ENCODE measurements around the gene LZTR1. TPM values are rescaled to one million over a fixed set of nuclear protein-coding genes. Genes with fewer than 3 reads are reported as not detected.

Gene LZTR1
- total RNA-seq, 1 donor from 2014 or later = 18.1 TPM

DNA sequence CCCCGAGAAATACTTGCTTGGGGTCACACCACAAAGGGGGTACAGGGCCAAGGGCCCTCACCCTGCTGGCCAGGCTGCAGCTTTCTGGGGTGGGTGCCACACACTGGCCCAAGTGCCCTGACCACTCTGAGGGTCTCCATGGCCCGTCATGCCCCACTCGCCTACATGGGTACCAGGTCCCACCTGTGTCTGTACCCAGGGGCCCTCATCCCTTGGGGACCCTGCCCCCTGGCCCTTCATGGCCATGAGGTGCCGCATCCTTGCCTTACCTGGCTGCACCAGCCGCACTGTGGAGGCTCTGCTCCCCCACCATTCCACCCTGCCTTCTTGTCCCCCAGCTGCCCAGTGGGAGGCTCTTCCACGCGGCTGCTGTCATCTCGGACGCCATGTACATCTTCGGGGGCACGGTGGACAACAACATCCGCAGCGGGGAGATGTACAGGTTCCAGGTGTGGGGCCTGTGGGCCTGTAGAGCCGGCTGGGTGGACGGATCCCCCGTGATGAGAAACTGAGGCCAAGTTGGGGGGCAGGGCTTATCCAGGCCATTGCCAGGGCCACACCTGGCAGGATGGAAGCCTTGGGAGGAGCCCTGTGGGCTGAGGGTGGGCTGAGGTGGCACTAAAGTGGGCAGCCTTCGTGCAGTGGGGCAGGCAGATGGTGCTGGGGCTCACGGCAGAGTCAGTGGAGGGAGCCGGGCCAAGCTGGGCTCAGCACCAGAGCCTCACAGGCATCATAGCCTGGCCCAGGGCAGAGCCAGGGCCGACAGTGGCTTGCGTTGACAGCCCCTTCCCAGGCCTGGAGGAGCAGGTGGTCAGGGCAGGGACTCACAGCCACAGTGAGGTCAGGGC, 10.6 kb downstream of the LZTR1 start:
- DNase-seq = no peak
- Histone ChIP-seq H3K36me3 (peaks cover 64% of the 10 kb centered on the region), H3K27me3 (ENCODE audit: low read depth) (no peaks in the 10 kb centered on the region), H3K9me3 (replicated peaks) (no peaks in the 10 kb centered on the region), H3K27ac (replicated peaks) (no peak overlapping the region), H3K4me3 (no peak overlapping the region), H3K4me1 (no peaks in the 10 kb centered on the region)
- intact Hi-C loops (cut with micrococcal nuclease) = no loop called here
- TF ChIP-seq, protein P1, sequence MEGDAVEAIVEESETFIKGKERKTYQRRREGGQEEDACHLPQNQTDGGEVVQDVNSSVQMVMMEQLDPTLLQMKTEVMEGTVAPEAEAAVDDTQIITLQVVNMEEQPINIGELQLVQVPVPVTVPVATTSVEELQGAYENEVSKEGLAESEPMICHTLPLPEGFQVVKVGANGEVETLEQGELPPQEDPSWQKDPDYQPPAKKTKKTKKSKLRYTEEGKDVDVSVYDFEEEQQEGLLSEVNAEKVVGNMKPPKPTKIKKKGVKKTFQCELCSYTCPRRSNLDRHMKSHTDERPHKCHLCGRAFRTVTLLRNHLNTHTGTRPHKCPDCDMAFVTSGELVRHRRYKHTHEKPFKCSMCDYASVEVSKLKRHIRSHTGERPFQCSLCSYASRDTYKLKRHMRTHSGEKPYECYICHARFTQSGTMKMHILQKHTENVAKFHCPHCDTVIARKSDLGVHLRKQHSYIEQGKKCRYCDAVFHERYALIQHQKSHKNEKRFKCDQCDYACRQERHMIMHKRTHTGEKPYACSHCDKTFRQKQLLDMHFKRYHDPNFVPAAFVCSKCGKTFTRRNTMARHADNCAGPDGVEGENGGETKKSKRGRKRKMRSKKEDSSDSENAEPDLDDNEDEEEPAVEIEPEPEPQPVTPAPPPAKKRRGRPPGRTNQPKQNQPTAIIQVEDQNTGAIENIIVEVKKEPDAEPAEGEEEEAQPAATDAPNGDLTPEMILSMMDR (IDR thresholded peaks at IDR 0.05; ENCODE audit: borderline replicate concordance) = no peak

DNA sequence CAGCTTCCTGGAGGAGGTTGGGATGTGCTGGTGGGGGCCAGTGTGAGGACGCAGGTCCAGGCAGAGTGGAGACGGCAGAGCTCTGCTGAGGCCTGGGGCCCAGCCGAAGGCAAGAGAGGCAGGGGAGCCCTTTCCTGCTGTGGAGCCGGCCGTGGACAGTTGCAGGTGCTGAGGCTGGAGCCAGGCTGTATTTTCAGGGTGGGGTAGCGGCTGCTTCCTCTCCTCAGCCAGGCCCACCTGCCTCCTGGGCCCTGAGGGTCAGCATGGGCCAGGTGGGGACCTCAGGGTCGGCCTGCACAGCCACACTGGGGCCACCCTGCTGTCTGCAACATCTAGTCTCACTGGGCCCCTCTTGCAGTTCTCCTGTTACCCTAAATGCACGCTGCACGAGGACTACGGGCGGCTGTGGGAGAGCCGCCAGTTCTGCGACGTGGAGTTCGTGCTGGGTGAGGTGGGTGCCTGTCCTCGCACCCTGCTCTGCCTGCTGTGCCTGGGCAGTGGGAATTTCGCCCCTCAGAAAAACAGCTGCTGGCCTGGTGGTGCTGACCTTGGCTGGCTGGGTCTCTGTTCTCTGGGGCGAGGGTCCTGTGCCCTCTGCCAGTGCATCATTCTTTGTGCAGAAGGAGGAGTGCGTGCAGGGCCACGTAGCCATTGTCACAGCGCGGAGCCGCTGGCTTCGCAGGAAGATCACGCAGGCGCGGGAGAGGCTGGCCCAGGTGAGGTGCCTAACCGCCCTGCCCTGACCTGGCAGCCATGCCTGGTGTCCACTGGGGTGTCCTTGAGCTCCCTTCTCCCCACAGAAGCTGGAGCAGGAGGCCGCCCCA, 11.4 kb downstream of the LZTR1 start:
- Histone ChIP-seq H3K9me3 (replicated peaks) (no peaks in the 10 kb centered on the region), H3K27ac (replicated peaks) (no peak overlapping the region), H3K4me1 (no peaks in the 10 kb centered on the region), H3K4me3 (no peak overlapping the region), H3K27me3 (ENCODE audit: low read depth) (no peaks in the 10 kb centered on the region), H3K36me3 (peaks cover 65% of the 10 kb centered on the region)
- intact Hi-C loops (cut with micrococcal nuclease) = no loop called here
- DNase-seq = no peak
- TF ChIP-seq, protein P1 (IDR thresholded peaks at IDR 0.05; ENCODE audit: borderline replicate concordance) = no peak

DNA sequence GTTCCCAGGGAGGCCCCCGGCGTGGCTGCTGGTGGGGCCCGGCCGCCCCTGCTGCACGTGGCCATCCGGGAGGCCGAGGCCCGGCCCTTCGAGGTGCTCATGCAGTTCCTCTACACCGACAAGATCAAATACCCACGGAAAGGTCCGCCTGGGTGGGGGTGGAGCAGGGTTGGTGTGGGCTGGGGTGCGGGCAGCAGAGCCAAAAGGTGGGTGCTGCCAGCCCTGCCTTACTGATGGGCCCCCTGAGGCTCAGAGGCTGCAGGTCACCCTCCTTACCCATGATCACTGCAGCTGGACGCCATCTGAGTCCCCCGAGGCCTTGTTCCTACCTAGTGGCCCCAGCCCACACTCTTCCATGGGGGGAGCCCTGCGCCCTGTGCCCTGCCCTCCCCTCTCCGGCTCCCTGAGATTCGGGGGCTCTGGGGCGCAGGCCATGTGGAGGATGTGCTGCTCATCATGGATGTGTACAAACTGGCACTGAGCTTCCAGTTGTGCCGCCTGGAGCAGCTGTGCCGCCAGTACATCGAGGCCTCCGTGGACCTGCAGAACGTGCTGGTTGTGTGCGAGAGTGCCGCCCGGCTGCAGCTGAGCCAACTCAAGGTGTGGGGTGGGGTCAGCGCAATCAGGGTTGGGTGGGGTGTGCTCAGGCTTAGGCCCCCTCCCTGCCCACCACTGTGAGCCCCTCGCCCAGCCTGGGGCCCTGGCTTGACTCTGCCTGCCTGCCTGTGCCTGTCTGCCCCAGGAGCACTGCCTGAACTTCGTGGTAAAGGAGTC, 12.2 kb downstream of the LZTR1 start:
- TF ChIP-seq, protein P1 (IDR thresholded peaks at IDR 0.05; ENCODE audit: borderline replicate concordance) = no peak
- Histone ChIP-seq H3K4me1 (peaks cover 2% of the 10 kb centered on the region), H3K27ac (replicated peaks) (no peak overlapping the region), H3K36me3 (peaks cover 70% of the 10 kb centered on the region), H3K4me3 (no peak overlapping the region), H3K27me3 (ENCODE audit: low read depth) (no peaks in the 10 kb centered on the region), H3K9me3 (replicated peaks) (no peaks in the 10 kb centered on the region)
- DNase-seq = no peak
- intact Hi-C loops (cut with micrococcal nuclease) = no loop called here

DNA sequence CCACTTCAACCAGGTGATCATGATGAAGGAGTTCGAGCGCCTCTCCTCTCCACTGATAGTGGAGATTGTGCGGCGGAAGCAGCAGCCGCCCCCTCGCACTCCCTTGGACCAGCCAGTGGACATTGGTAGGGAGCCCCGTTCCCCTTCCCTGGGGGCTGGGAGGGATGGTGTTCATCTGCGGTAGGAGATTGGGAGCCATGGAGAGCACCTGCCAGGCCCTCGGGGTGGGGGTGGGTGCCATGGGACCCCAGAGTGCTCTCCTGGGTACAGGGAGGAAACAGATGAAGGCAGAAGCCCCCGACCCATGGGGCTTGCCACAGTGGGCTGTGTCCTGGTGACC, 12.8 kb downstream of the LZTR1 start:
- TF ChIP-seq, protein P1 (IDR thresholded peaks at IDR 0.05; ENCODE audit: borderline replicate concordance) = no peak
- intact Hi-C loops (cut with micrococcal nuclease) = no loop called here
- peaks cover 8% of the 10 kb centered on the region for H3K4me1 ChIP-seq
- peaks cover 76% of the 10 kb centered on the region for H3K36me3 ChIP-seq
- no peak overlapping the region for H3K27ac ChIP-seq (replicated peaks)
- H3K9me3 ChIP-seq (replicated peaks) = no peaks in the 10 kb centered on the region
- H3K4me3 ChIP-seq = no peak overlapping the region
- no peak for DNase-seq
- H3K27me3 ChIP-seq (ENCODE audit: low read depth) = no peaks in the 10 kb centered on the region

DNA sequence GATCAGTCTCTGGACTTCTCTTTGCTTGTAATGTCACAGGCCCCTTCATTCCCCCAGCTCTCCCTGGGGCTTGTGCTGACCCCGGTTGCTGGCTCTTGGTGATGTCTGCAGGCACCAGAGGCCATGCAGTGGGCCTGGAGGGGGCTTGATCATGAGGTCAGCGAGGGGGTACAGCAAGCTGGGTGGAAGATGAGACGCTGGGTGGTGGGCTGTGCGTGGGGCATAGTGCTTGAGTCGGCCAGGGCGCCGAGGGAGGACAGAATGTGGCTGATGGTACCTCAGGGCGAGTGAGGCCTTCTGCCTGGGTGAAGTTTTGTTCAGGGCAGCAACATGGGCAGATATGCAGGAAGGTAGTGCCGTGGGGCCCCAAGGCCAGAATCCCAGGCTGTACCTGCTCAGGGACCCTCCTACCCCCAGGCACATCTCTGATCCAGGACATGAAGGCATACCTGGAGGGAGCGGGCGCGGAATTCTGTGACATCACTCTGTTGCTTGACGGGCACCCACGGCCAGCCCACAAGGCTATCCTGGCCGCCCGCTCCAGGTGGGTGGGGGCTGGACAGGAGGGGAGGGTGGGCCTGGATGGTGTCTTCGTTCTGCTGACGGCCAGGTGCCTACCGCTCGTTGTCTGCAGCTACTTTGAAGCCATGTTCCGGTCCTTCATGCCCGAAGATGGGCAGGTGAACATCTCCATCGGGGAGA, 13.4 kb downstream of the LZTR1 start:
- no peaks in the 10 kb centered on the region for H3K27me3 ChIP-seq (ENCODE audit: low read depth)
- DNase-seq = no peak
- no peak overlapping the region for H3K4me3 ChIP-seq
- H3K36me3 ChIP-seq = peaks cover 81% of the 10 kb centered on the region
- TF ChIP-seq, protein P1 (IDR thresholded peaks at IDR 0.05; ENCODE audit: borderline replicate concordance) = no peak
- peaks cover 14% of the 10 kb centered on the region for H3K4me1 ChIP-seq
- H3K27ac ChIP-seq (replicated peaks) = no peak overlapping the region
- H3K9me3 ChIP-seq (replicated peaks) = no peaks in the 10 kb centered on the region
- intact Hi-C loops (cut with micrococcal nuclease) = no loop called here

Data from left ventricle myocardium inferior (tissue), 1 donor.